HG02852 (cell line): ENCODE measurements around the gene HS6ST2.

ENCODE experiments used
- ATAC-seq: cut with Tn5 transposase; IDR thresholded peaks from one replicate; pipeline ENCODE4 v1.9.1; 2021; ENCODE audit warnings: mild to moderate bottlenecking, moderate library complexity; ENCODE audit not compliant: unreplicated experiment

Gene HS6ST2

DNA sequence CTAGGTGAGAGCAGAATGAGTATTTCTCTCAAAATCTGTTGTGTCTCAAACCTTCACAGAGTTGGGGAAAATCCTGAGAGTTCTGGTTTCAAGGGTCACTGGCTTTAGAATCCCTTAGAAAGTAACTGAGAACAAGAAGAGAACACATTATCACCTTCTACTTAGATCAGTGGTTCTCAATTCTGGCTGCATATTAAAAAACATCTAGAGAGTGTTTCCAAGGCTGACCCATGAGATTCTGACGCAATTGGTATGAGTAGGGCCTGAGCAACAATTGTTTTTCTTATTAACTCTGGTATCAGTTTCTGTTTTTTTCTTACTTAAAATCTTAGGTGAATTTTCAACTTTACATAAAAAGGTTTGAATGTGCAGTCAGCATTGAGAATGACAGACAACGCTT, 212.8 kb downstream of the HS6ST2 start:
- no peak for ATAC-seq

DNA sequence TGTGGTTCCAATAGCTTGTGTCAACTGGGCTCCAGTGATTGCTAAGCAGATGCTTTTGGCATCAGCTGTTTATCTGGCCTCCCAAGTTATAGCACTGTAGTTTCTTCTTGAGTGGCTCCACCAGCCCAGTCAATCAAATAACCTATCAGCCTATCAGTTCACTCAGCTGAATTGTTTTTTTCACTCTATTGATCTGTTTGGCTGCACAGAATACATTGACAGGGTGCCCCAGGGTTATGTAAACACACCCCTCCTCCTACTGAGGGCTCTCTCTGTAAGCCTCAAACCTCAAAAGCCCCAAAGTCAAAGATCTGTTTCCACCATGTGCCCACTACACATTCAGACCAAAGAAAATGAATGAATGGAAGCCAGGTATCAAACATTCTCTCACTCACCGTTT, 214.0 kb downstream of the HS6ST2 start:
- no peak for ATAC-seq

DNA sequence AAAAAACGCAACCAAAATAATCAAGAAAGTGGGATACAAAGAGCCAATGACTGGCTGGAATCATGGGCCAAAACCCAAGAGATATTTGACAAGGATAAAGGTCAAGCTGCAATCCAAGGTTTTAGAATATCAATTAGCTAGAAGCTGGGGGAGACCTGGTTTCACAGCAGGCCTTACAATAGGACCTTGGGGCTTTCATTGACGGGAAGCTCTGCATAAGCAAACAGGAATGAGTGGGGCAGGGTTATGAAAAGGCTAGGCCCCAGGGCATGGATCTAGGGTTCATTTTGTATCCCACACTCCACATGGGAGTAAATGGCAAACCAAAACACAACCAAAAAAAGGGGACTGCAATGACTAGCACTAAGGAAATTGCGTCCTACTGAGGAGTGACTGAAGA, 215.3 kb downstream of the HS6ST2 start:
- no peak for ATAC-seq

DNA sequence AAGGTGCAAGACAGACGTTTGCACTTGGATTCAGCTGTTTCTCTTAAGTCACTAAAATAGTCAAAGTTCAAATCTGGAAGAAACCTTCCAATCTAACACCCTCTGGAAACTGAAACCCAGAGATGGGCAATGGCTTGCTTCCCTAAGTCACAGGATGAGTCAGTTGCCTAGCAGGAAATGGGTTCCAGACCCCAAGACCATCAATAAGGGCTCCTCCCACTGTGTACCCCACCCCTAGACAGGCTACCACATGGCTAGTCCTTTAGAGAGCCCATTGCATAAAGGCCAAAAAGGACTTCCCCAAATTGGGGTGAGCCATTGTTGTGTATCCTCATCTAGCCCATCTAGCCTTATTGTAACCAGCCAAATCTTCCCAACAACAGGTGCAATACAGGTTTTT, 216.2 kb downstream of the HS6ST2 start:
- no peak for ATAC-seq

DNA sequence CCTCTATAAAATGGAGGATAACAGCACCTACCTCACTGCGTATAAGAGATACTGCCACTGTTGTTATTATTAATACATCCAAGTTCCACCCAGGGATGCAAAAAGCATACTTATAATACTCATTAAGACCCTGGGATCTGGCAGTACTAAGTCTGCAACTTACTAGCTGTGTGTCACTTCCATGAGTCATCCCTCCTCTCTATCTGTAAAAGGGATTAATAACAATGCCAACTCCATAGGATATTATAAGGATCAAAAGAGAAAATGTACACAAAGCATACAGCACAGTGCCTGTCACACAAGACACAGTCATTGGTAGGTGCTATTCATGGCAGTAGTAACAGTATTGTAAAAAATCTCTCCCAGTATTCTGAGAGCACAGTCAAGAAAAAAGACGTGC, 216.7 kb downstream of the HS6ST2 start:
- ATAC-seq = no peak

DNA sequence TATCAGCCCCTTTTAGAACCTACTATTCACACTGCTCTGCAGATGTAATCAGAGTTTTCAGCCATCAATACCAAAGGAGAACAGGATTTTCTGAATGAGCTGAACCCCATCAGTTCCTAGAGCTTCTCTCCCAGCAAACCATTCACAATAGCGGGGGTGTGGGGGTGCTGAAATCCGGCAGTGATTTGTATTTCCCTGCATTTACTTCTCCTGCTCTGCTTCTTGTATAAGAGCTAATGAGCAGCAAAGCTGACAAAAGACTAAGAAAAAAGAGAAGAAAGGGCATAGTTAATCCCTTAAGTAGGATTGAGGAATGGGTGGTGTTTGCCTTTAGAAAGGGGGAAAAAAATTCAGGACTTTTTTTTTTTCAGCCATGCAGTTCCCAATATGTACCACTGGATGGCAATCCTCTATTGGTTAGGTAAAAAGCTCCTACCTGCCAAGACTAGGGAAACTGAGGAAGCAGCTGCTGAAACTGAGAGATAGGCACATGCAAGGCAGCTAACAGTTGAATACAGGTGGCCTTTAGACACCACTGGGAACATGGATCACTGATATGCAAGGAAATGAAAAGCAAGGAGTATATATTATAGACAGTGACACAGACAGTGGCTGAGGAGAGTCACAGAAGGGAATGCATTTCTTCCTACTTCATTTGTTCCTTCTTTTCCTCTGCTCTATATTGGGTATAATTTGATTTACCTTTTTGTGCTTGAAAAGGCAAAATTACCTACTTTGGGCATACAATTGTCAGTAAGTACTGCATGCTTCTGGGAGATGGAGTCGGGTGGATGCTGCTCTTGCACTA, 217.9 kb downstream of the HS6ST2 start:
- ATAC-seq = no peak

DNA sequence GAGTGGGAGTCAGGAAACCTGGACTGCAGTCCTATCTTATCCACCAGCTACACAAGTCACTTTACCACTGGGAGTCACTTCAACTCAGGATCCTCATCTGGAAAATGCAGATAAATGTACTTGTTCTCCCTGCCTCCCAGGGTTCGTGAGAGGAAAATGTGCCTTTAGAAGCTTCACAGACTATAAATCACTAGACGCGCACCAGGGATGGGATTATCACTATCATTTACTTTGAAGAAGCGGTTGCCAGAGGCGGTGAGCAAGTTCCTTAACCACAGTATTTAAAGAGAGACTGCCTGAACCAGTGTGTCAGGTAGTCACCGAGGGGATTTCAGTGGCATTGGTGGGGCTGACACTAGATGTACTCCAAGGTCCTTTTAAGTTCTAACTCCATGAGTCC, 219.5 kb downstream of the HS6ST2 start:
- no peak for ATAC-seq

DNA sequence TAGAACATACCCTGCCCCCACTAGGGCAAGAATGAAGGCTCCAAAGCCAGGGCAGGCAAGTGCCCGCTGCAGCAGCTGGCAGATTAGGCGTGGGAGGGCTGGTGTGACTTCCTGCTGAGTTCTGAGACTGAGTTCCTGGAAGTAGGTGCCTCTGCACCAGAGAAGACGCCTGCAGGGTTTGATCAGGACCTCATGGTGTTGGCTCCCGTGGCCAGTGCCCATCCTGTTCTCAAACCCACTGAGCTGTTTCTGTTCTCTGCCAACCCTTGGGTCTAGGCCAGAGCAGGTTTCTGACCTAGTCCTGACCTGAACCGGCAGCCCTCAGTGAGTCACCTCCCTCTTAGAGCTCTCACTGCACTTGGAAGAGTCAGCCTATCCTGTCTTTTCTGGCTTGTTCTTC, 220.7 kb downstream of the HS6ST2 start:
- no peak for ATAC-seq

DNA sequence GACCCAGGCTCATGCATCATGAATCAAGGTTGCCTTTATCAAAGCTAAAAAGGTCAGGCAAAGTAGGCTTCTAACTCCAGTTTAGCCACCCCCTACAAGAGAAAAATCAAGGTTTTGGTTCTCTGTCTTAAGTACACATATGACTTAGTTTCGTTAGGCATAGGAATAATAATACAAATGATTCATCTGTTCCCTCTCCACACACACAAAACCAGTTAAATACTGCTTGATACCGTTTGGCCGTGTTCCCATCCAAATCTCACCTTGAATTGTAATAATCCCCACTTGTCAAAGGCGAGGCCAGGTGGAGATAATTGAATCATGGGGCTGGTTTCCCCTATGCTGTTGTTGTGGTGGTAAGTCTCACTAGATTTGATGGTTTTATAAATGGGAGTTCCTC, 226.2 kb downstream of the HS6ST2 start:
- ATAC-seq = no peak

DNA sequence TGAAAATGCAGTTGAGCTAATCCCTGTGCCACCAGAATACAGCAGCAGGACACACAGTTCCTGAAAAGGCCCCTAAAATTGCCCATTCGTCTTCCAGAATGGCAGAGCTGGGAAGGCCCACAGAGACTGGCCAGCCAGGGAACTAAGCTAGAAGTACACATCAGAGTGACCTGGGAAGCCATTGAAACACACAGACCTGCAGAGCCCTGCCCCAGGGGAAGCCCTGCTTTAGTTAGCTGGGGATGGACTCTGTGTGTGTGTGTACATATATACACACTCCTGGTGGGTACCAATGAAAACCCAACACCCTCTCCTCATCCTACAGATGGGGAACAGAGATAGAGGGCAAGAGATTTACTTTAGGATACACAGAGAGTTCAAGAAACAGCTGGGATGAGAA, 227.7 kb downstream of the HS6ST2 start:
- no peak for ATAC-seq

DNA sequence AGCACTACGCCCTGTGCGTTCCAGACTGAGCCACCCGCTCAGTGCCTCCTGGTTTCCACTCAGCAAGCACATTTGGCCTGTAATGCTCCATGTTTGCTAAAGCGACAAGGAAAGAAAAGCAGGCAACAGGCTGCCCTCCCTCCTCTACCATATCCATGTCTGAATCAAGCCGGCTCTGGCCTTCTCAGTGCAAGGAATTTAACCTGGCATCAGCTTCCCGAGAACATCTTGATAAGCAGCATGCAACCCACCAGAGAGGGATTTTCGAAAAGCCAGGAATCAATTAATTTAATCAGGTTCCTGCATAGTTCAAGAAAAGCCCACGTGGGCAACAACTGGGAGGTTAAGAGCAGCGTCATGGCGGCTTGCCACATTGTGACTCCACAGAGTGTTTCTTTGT, 228.2 kb downstream of the HS6ST2 start:
- no peak for ATAC-seq

DNA sequence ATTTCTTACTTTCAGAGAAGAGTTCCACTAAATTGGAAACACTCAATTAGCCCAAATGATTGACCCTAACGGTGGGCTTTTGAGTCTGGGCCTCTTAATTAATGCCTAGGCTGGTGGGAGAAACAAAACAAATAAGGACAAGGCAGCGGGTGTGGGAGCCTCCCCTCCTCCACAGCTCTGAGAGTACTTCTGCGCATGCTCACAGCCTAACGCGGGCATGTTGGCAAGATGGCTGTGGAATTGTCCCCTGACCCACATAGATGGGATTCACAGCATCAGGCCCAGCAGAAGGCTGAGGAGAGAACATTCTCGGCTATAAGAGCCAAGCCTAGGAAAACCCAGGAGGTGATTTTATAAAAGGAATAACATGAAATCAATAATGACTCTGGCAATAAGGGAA, 230.1 kb downstream of the HS6ST2 start:
- no peak for ATAC-seq

DNA sequence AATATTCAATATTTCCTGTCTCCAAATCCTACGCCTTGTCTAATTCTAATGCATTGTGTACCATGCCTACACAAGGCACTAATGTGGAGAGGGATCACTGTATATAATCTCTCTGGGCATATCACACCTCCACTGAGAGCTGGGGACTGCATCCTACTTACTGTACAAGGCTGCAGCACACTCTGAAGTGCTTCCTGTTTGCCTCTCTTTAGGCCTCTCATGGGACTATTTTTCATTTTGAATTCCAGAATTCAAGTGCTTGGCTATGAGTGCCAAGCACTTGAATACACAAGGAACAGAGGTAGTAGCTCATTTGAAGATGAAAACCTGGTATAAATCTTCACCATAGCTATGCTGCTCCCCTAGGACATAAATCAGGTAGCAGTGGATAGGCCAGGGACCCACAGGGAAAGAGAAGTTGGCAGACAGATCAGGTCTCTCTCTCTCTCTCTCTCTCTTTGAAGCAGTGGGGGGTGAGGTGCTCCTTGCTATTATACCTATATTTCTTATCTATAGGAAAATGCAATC, 239.9 kb downstream of the HS6ST2 start:
- no peak for ATAC-seq

DNA sequence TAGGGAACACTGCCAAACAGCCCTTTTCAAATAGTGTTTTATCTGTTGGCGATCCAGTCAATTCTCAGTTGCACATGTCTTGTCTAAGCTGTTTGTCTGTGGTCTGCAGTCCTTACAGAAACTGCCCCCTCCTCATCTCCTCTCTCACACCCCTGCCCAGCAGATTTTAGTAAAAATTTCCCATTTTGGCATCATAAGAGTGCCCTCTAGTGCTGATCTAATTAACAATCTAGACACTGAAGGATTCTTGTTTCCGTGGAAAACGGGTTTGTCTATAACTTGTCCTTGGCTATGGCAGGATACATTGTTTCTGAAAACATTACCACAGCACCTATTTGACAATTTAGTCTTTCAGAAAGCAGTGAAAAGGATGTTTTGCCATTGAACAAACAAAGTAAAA, 242.4 kb downstream of the HS6ST2 start:
- ATAC-seq = no peak

DNA sequence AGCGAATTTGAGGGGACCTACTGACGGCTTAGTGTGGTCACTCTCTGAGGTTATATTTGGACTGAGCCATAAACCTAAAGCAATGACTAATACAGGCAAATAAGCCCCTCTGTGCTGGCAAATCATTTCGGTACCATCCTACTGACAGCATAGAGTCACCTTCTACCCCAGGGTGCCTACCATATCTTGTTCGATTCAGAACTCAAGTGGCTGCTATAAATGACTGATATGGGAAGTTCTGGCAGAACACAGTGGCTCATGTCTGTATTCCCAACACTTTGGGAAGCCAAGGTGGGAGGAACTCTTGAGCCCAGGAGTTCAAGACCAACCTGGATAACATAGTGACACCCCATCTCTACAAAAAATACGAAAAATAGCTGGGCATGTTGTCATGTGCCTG, 243.5 kb downstream of the HS6ST2 start:
- ATAC-seq = no peak

DNA sequence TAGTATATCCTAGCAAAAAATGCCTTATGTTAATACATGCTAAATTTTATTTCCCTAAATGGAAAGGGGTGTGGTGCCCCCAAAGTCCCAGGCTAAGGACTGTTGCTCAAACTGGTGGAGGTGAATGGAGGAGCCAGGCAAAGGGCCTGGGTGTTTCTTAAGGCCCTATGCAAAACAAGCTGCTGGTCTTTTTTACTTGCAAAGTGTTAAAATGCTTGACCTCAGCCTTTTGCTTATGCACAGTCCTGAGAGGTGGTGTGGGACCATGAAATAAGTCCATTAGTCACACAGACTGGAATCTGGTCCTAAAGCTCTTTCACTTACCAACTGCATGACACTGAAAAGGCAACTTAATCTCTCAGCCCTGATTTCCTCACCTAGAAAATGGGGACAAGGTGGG, 246.1 kb downstream of the HS6ST2 start:
- ATAC-seq = no peak

DNA sequence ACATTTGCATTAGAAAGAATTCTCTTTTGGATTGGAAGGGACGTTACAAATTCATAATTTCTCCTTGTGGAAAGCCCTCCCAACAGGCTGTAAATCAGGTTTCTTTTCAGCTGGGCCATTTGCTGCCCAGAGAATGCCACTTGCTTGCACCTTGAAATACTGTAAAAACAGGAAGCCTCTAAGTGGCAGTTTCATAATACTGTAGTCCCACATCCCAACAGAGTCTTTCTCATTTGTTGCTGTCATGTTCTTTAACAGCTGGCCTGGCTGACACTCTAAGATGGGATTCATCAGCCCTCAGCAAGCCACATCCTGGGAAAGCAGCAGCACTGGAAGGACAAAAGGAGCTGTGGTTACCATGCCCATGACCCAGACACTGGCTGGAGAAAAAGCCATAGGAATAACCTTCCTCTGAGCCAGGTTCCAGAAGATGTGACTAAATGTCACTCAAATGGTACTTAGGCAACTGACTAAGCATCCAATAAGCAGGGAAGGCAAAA, 247.7 kb downstream of the HS6ST2 start:
- no peak for ATAC-seq

DNA sequence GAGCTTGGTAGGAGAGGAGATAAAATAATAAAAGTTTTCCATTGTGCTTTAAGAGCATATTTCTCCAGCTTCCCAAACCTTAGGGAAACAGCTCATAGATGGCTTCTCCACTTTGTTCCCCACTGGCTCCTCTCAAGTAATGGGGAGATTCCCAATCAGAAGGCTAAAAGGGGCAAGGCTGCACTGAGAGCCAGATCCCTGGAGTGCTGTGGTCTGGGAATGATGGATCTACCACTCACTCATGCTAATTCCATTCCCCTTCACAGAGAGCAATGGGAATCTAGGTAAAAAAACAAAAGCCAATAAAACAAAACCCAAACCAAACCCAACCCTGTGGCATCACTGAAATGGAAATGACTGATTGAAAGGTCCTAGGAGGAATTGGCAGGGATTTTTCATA, 249.9 kb downstream of the HS6ST2 start:
- no peak for ATAC-seq

DNA sequence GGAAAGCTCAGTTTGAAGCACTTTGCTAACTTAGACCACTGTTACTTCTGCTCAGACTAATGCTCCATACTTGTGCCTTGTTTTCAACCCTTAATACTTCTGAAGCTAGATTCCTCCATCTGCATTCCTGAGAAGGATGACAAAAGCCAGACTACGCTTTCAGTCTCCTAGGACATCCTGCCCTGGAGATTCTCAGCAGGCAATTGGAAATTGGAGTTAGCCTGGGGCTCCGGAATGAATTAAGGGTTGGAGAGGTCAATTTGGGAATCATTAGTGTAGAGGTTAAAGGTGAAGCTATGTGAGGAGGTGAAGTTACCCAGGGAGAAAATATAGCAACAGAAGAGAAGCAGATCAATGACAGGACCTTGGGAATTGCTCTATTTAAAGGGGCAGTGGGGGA, 253.7 kb downstream of the HS6ST2 start:
- no peak for ATAC-seq

DNA sequence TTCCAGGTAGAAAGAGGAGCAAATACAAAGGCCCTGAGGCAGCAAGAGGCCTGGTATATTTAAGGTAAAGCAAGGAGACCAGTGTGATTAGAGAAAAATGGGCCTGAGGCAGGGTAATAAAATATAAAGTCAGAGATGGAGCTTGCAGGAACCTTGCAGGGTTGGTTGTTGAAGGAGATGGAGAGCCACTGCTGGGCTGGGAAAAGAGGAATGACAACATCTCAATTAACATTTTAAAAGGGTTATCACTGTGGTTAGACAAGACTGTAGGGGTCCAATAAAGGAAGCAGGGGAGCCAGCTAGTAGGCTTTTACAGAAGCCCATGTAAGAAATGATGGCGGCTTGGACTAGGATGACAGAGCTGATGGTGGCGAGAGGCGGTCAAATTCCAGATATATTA, 264.0 kb downstream of the HS6ST2 start:
- no peak for ATAC-seq

DNA sequence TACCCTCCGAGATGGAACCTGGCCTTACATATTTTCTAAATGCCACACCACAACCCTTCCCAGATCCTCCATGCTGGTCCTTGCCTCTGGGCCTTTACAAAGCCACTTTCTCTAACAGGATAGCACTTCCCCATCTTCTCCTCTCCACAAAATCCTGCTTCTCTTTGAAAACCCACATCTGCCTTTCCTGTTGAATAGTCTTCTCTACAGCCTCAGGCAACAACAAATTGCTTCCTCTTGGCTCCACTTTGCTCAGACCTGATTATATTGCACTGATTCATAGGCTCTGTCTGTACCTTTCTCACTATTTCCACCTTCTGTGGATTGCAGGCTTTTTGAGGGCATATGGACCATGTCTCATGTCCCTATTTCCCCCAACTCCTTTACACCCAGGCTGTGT, 265.9 kb downstream of the HS6ST2 start:
- ATAC-seq = no peak

DNA sequence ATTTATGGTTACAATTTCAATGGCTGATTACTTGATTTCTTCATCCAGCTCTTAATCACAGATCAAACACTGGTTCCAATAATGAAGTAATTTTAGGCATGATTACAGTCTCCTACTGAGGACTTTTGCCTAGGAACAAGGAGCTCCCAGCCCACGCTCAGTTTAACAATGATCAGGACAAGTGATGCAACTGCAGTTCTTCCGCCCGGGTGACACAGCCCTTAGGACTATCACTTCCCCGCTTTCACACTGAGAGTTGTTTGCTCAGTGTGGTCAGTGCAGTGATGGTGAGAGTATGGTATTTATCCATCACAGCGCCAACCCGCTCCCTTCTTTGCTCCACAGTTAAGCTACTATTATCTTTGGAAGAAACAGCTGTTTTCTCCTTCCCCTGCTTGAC, 266.4 kb downstream of the HS6ST2 start:
- ATAC-seq = no peak
